ENCODE results near the gene TNRC6A.
"Not testable (repeated sequence)": the region's sequence is repeated elsewhere in the genome, so short reads cannot be mapped to it uniquely, and the experiment has no call there.

Gene TNRC6A

DNA sequence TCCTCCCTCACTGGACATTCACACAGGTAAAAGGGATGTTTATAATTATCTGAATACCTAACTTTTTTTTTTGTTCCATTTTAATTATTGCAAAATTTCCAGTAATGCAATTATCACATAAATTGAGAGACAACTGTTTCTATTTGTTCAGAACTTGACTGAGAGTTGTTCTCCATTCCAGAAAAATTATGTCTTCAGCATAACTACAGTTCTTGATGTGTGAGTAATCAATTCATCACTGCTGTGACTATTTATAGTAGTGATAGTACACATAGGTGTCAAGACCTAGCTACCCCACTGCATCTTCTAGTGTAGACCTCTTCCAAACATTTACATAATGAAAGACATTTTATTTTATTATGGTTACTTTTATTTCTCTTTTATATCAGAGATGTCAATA, 5.8 kb upstream of the TNRC6A start:
- DNase-seq (ENCODE audit: extremely low read depth in 1 of 2, low read depth in 1 of 2): no peak

DNA sequence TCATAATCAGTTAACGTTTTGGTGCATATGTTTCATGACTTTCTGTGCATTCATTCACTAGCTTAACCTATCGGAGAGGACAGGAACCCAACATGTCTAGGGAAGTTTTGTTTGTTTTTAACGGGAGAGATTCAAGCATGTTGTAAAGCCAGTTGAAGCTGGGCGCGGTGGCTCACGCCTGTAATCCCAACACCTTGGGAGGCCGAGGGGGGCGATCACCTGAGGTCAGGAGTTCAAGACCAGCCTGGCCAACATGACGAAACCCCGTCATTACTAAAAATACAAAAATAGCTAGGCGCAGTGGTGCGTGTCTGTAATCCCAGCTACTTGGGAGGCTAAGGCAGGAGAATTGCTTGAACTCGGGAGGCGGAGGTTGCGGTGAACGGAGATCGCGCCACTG, 1.4 kb upstream of the TNRC6A start:
- DNase-seq (ENCODE audit: extremely low read depth in 1 of 2, low read depth in 1 of 2): no peak

DNA sequence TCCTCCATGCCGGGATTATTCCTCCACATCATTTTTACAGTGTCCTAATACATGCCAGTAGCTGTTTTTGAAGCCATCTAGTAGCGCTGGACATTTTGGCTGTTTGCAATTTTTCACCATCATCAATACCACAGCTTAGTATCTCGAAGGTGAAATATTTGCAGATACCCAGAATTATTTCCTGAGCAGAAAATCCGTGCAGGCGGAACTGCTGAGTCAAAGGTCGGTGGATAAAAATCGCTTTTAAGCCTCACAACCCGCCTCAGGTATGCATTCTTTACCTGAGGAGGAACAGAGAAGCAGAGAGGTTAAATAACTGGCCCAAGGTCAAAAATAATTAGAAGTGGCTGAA, 584 bp upstream of the TNRC6A start:
- no peak for DNase-seq (ENCODE audit: extremely low read depth in 1 of 2, low read depth in 1 of 2)

DNA sequence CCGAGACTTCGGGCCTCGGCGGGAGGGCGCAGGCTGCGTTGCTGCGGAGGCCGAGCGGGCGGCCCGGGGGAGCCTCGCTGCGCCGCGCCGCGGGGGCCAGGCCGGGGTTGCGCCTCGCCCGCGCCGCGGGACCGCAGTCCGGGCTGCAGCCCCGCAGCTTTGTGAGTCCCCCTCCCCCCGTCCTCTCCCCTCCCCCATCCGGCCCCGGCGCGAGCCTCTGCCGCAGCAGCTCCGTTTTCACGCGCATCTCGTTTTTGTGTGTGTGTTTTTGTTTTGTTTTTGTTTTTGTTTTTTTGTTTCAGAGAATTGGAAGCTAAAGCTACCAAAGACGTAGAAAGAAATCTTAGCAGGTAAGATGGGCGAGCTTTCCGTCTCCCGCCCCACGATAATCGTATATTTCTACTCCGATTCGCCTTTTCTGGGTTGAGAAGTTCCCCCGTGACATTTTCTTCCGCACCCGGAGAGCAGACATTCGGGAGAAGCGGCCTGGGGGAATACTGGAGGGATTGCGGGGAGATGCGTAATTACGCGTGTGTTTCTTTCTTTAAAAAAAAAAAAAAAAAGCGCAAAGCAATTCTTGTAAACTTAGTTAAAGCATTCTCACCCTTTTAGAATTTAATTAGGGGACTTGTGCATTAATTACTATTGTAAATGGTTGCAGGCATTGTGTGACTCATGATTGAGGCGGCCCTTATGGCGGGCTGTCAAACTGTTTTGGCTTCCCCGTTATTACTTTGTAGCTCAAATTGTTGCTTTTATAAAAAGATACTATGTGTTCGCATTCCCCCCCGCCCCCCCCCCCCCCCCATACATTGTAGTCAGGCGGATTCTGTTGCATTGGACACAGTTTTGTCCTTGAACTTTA, 732 bp downstream of the TNRC6A start:
- no peak for DNase-seq (ENCODE audit: extremely low read depth in 1 of 2, low read depth in 1 of 2)

DNA sequence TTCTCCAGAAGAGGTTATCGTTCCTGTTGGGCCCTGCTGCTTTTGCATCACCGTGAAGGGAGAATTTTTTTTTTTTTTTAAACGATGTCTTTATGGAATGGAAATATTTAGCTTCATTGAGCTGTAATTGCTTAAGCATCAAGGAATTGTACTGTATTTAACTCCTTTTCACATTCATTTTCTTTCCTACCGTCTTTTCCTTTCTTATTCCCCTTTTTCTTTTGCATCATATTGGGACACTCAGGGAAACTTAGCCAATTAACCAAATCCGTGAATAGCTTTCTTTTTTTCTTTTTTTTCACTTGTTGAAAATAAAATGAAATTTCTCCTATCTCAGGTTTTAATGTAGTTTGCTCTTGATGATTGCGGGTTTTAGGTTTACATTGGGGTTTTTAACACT, 1.5 kb downstream of the TNRC6A start:
- no peak for DNase-seq (ENCODE audit: extremely low read depth in 1 of 2, low read depth in 1 of 2)

DNA sequence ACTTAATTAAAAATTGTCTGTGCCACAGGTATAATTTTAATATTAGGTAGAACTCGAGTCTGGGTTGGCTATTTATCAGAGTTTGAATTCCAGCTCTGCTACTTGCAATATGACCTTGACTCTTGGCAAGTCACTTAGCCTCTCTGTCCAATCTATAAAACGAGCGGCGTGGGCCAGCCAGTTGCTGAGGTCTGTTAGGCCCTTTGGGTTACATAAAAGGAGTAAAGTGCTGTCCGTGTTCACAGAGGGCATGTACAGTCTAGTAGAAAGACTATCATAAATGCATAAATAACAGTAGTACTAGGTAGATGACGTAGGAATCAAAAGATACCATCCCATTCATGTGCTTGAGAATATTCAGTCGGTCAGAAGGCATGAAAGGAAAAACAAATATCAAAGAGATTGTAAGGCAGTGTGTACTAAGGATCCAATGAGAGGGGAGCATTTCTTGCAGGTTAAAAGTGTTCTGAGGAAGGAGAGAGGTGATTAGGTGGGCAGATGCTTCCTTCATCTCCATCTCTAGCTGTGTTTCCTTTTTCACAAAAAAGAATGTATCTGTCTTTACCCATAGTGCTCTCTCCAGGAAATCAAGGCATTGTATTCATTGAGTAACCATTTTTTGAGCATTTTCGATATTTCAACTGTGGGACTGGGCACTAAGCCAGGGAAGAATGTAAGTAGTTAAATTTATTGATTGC, 2.4 kb downstream of the TNRC6A start:
- no peak for DNase-seq (ENCODE audit: extremely low read depth in 1 of 2, low read depth in 1 of 2)

DNA sequence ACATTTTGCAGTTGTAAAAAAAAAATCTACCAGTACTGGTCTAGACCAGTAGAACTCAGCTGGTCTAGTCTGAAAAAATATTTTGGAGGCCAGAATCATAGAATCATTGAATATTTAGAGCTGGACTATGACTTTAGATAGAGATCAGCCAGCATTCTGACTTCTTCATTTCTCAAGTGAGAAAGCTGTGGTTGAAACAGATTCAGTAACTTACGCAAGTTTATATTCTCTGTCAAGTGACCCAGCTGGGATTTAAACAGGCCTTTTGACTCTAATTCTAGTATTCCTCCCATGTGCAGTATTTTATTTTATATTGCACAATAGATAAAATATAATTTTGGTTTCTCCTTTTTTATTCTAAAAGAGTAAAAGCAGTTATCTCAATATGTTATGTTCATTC, 4.9 kb downstream of the TNRC6A start:
- DNase-seq (ENCODE audit: extremely low read depth in 1 of 2, low read depth in 1 of 2): no peak

DNA sequence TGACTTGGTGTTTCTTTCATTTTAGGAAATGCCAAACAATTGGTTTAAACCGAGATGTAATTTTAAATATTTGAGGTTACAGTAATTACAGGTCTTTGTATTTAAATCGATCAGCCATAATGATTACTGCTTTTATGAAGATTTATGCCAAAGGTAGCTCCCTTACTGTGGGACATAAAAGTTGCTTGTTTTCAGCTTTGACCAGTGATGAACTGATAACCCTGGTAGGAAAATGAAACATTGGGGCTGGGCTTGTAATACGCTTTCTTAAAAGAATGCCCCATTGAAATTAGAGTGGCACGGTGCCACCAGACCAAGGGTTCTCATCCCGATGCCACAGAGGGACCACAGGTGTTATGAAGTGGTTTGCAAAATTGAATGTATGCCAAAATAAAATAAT, 7.3 kb downstream of the TNRC6A start:
- no peak for DNase-seq (ENCODE audit: extremely low read depth in 1 of 2, low read depth in 1 of 2)

DNA sequence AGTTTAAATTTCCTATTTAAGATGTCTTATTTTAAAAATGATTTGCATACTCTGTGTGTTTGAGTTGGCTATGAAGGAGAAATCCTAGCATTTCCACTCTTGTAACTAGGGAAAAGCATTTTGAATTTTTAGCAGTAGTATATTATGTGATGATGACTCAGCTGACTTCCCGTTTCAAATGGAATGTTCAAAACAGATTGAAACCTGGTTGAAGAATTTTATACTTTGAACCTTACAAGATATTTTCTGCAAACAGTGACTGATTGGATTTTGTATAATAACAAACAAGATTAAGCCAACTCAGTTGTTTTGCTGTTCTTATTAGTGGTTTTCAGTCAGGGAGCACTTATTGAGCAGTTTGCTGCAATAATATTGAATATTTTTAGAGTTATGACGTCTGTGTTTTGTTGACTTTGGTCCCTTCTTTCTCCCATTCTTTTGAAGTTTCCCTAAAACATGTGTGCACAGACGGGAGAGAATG, 8.0 kb downstream of the TNRC6A start:
- no peak for DNase-seq (ENCODE audit: extremely low read depth in 1 of 2, low read depth in 1 of 2)

DNA sequence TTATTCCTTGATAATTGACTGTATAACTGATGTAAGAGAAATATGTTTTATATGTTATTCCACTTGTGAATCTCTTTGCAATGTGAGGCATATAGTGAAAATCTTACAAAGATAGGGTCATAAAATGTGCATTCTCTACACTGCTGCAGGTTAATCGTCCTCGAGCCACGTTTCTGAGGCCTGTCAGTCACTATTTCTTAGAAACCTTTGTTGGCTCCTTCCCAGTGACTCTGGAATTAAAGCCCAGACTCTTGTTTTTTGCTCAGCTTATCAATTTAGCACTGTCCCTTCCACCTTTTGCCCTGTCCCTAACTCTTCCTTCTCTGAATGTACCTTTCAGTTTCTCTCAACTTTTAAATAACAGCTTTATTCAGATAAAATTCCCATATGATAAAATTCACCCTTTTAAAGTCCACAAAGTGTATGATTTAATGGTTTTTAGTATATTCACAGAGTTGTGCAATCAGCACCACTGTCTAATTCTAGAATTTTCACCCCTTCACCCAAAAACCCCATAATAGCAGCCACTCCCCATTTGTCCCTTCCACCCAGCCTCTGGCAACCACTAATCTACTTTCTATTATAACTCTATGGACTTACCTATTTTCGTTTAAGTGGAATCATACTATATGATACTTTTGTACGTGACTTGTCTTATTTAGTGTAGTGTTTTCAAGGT, 8.6 kb downstream of the TNRC6A start:
- no peak for DNase-seq (ENCODE audit: extremely low read depth in 1 of 2, low read depth in 1 of 2)

DNA sequence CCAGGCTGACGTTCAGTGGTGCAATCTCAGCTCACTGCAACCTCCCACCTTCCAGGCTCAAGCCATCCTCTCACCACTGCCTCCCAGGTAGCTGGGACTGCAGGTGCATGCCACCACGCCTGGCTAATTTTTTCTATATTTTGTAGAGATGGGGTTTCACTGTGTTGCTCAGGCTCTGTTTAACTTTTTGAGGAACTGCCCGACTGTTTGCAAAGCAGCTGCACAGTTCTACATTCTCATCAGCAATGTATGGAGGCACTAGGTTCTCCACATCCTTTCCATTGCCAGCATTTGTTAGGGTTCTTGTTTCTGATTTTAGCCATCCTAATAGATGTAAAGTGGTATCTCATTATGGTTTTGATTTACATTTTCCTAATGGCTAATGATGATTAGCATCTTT, 9.4 kb downstream of the TNRC6A start:
- no peak for DNase-seq (ENCODE audit: extremely low read depth in 1 of 2, low read depth in 1 of 2)

DNA sequence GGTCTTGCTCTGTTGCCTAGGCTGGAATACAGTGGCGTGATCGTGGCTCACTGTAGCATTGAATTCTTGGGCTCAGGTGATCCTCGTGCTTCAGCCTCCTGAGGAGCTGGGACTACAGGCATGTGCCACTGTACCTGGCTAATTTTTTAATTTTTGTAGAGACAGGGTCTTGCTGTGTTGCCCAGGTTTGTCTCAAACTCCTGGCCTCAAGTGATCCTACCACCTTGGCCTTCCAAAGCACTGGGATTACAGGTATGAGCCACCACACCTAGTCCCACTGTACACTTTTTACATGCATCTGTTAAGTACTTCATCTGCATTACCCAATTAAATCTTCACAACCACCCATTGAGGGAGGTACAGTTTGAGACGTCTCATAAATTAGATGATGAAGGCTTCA, 12.4 kb downstream of the TNRC6A start:
- DNase-seq (ENCODE audit: extremely low read depth in 1 of 2, low read depth in 1 of 2): no peak

DNA sequence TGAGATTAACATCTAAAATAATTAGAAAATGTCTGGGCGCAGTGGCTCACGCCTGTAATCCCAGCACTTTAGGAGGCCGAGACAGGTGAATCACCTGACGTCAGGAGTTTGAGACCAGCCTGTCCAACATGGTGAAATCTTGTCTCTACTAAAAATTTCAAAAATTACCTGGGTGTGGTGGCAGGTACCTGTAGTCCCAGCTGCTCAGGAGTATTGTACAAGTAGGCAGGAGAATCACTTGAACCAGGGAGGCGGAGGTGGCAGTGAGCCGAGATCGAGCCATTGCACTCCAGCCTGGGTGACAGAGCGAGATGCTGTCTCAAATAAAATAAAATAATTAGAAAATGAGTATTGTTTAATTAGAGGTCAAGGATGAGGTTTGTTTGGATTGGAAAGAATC, 13.2 kb downstream of the TNRC6A start:
- not testable (repeated sequence) for DNase-seq (ENCODE audit: extremely low read depth in 1 of 2, low read depth in 1 of 2)

DNA sequence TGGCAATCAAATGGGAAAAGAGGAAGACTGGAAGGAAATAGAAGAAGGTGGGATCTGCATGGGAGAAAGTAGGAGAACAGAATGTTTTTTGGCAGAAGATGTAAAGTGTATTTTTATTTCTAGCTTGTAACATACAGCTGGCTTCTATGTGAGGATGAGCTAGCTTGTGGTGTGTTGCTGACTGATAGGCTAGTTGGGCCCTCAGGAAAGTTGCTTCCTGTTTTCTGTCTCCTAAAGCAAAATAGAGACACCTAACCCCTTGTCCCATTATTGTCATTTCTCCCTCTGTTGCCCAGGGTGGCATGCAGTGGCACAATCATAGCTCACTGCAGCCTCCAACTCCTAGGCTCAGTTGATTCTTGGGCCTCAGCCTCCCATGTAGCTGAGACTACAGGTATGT, 15.9 kb downstream of the TNRC6A start:
- no peak for DNase-seq (ENCODE audit: extremely low read depth in 1 of 2, low read depth in 1 of 2)

DNA sequence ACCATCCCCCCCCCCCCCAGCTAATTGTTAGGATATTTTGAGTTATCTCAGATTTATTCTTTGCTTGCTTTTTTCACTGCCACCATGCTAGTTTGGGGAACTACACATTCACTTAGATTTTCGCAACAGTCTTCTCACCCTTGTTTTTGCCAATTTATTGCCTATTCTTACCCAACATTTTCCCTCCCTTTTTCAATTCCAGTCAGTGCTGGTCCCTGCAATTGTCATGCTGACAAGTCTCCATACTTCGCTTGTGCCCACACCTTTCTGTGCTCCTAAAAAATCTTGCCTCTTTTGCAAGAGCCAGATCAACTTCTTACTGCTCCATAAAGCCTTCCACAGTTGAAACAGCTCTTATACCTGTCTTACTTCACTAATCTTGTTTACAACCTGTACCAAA, 16.3 kb downstream of the TNRC6A start:
- DNase-seq (ENCODE audit: extremely low read depth in 1 of 2, low read depth in 1 of 2): no peak

DNA sequence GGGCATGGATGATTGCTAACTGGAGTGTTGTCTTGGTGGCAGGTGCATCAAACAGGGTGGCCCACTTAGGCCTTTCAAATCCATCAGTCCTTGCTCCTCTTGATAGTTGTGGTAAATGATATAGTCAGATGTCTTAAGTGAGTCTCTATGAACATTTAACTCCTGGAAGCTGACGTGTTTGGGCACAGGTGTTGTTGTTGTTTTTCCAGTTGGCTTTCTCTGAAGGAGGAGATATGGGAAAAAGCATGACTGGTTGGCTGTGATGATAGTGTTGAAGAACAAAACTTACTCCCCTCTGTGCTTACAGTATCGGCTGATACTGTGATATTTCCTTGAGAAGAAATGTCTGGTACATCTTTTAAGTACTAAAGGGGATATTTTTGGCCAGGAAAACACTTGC, 18.0 kb downstream of the TNRC6A start:
- DNase-seq (ENCODE audit: extremely low read depth in 1 of 2, low read depth in 1 of 2): no peak

DNA sequence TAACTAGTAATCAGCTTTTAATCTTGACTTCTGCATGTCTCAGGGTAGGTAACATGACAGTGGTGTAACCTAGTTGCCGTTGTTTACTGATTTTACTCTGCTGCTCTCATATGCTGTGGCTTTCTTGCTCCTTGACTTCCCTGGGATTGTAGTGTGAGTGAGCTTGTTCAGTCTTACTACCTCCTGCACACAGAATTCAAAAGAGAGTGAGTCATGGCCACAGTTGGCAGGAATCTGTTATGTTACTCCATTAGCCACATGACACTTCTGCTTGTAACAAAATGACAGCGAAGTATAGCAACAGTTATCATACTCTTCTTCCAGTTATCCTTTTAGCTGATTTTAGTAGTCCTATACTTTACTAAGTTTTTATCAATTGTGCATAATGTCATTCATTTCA, 18.8 kb downstream of the TNRC6A start:
- DNase-seq (ENCODE audit: extremely low read depth in 1 of 2, low read depth in 1 of 2): no peak

DNA sequence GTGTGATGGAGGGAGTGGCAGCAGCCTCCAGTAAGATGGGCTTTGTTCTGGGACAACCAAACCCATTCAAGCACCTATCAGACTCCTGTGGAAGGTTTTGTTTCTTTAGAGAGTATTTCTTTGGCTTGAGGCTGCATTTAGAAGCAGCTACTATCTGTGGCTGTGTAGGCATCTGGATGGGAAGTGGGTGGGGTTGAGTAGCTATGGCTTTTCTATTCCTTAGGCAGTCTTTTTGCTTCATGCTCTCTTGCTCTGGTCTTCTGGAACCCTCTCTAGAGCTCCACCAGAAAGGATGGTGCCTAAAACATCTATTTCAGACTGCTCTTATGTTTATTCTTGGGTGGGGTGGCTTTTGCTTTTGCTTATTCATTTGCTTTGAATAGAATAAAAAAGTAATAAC, 19.9 kb downstream of the TNRC6A start:
- no peak for DNase-seq (ENCODE audit: extremely low read depth in 1 of 2, low read depth in 1 of 2)

DNA sequence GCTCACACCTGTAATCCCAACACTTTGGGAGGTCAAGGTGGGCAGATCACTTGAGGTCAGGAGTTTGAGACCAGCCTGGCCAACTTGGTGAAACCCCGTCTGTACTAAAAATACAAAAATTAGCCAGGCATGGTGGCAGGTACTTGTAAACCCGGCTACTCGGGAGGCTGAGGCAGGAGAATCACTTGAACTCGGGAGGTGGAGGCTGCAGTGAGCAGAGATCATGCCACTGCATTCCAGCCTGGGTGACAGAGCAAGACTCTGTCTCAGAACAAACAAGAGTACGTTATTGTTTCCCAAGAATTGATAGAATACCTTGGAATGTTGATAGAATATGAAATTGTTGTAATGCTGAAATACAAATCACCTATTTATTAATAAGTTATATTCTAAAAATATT, 20.4 kb downstream of the TNRC6A start:
- not testable (repeated sequence) for DNase-seq (ENCODE audit: extremely low read depth in 1 of 2, low read depth in 1 of 2)

DNA sequence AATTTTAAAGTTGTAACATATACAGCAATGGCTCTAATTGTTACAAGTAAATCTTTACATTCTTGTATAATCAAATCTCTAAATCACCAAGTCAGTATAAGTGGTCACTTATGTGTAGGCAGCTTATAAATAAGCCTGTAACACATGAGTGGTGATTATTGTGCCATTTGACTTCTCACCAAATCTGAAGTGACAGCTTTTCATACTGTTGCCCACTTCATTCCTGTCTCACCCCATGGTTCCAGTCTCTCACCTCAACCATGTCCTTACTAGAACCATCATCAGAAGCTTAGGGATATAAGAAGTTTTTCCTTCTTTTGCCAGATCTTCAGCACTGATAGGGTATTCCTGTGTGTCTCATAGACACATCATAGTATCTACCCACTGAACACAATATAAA, 23.5 kb downstream of the TNRC6A start:
- no peak for DNase-seq (ENCODE audit: extremely low read depth in 1 of 2, low read depth in 1 of 2)

DNA sequence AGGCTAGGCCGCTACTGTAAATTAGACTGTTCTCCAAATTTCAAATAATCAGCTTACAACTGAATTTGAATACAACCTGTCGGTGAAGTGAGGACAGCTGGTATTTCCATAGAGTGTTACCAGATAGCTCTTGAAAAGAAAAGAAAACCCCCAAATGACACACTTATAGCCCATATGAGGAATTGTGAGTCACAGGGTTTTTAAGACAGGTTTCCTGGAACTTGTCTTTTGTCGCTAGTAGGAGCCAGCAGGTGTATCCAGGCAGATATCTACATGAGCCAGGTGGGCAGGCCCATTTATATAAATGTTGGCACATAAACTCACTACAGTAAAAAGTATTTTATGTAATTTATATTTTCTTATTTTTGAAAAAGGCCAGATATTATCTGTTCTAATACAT, 24.0 kb downstream of the TNRC6A start:
- no peak for DNase-seq (ENCODE audit: extremely low read depth in 1 of 2, low read depth in 1 of 2)

DNA sequence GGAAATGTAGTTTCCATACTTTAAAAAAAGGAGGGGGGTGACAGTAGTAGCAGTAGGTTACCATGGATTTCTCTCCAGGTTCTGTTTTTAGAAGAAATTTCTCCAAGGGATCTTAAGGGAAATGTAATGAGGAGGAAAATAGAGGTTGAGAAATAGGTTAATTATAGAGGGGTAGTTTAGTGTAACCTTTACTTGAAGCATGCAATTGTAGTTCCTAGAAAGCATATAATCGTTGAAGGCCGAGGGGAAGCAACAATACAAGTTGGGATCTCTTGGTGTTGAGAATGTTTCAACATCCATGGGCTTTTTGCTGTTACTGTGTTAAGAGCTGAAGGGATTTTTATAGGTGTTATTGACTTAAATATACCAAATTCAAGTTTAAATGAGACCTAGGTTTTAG, 25.1 kb downstream of the TNRC6A start:
- DNase-seq (ENCODE audit: extremely low read depth in 1 of 2, low read depth in 1 of 2): no peak

Measured in stimulated activated CD8-positive, alpha-beta memory T cell treated with anti-CD3 and anti-CD28 coated beads, Interleukin-7, amount 100 ng/mL, for 48 hours (primary cell).